NCI-H1417 treated with DMSO at 0.1 percent for 48 hours (cell line): ENCODE results near the gene MYO5B.
"Not testable (repeated sequence)": the region's sequence is repeated elsewhere in the genome, so short reads cannot be mapped to it uniquely, and the experiment has no call there.

Source experiments
- DNase-seq: peaks from one replicate; lab custom pipeline; 2025; lab: John Stamatoyannopoulos, UW

The MYO5B gene

GRCh38 chr18:49789560-49790134 is 405.3 kb downstream of the MYO5B start:
- not testable (repeated sequence) for DNase-seq

GRCh38 chr18:49788327-49788898 is 406.5 kb downstream of the MYO5B start:
- DNase-seq, result no peak

GRCh38 chr18:49786019-49786720 is 408.8 kb downstream of the MYO5B start:
- DNase-seq, result no peak

GRCh38 chr18:49784427-49785185 is 410.3 kb downstream of the MYO5B start:
- no peak for DNase-seq

- not testable (repeated sequence) for DNase-seq
Observed at GRCh38 chr18:49783631-49784030, 411.3 kb downstream of the MYO5B start.

- no peak for DNase-seq
Observed at GRCh38 chr18:49778826-49779465, 416.0 kb downstream of the MYO5B start.
